GM18517 (cell line): ENCODE measurements around the gene INTS12.
A peak's percentile ranks its signal among the peaks of the same experiment; 100 is the strongest.

Experiments
- ATAC-seq: cut with Tn5 transposase; IDR thresholded peaks from one replicate; pipeline ENCODE4 v1.9.1; 2021; ENCODE audit warnings: mild to moderate bottlenecking, moderate library complexity; ENCODE audit not compliant: unreplicated experiment

INTS12 gene

DNA sequence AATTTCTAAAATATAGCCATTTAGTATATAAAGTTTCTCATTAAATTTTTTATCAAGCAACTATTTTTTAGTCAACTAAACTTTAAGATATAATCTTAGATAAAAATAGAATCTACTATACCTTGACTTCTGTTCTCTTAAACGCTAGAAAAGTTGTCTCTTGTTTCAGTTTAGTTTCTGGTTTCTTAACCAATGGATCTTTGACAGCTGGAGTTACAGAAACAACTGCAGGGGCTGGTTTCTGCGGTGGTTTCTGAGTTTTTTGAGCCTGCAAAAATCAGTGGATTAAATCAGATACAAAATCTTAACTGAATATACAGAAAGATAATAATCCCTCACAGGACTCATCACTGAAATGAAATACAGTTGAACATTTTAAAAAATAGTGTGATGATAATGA lies 21.9 kb downstream of the INTS12 start:
- ATAC-seq: no peak

- ATAC-seq: no peak
Measured at GRCh38 chr4:105683038-105683437, 25.5 kb downstream of the INTS12 start.

GRCh38 chr4:105679186-105679585 lies 29.3 kb downstream of the INTS12 start:
- no peak for ATAC-seq

GRCh38 chr4:105677709-105678108 lies 30.8 kb downstream of the INTS12 start:
- ATAC-seq: no peak

DNA sequence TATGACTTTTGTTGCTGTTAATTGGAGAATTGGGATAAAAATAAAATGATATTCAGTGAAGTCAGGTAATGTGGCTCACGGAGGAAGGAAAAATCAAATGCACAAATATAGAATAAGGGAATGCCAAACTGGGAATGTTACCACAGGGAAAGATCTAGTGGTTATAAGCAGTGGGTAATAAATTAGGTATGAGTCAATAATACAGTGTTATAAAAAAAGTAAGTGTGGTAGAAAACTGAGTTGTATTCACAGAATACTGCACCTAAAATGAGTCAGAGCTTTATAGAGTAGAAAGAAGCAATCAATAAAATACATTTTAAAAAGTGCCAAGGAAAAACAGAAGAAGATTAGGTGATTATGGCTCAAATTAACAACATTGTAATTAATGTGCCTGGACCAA lies 34.5 kb downstream of the INTS12 start:
- no peak for ATAC-seq

GRCh38 chr4:105671301-105671700 lies 37.2 kb downstream of the INTS12 start:
- no peak for ATAC-seq

DNA sequence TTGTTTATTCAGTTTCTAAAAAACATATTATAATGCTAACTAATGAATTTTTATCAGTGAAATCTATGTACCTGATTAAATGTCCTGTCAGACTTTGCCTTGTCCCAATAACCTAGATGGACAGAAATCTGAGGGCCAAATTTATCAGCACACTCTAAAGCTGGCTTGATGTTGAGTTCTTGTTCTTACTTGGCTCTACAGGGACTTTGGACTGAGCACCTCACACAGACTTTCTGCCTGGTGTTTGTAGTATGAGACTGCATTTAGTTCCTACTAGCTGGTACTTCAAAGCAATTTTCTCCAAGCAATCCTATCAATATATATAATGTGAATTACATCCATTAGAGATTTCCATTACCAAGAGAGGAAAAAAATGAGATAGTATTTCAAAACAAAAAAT lies 37.8 kb downstream of the INTS12 start:
- no peak for ATAC-seq

DNA sequence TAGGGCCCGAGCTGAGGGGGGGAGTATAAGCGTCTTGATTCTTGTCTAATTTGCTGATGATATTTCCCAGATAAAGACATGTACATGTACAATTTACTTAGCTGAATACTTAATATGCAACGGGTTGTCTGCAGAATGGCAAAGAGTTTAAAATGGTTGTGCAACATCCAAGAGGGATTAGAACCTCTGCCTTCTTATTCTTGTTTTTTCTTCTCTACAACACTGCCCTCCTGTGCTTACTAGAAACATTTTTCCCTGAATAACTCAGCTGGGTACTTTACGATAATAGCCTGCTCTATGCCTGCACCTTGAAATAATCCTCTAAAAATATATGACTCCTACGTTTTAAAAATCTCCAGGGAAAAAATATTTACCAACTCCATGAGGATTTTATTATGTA lies 41.8 kb downstream of the INTS12 start:
- ATAC-seq: peak; percentile 70

- ATAC-seq: no peak
Measured at GRCh38 chr4:105662935-105663675, 45.4 kb downstream of the INTS12 start.

- ATAC-seq: no peak
Measured at GRCh38 chr4:105661028-105661427, 47.5 kb downstream of the INTS12 start.

DNA sequence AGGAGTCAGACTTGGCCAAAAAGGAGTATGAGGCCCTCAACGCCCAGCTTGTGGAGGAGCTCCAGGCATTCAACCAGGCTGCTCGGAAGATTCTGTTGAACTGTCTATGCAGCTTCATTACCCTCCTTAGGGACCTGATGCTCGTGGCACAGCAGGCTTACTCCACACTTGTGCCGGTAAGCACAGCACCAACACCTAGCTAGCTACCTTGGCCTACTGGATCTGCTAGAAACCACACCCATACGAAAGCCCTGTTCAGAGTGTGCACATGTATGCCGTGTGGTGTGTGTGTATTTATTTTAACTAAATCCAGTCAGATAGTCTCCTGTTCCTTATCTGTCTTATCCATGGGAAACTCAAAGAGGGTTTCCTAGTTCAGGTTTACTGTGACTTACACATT lies 49.3 kb downstream of the INTS12 start:
- no peak for ATAC-seq

DNA sequence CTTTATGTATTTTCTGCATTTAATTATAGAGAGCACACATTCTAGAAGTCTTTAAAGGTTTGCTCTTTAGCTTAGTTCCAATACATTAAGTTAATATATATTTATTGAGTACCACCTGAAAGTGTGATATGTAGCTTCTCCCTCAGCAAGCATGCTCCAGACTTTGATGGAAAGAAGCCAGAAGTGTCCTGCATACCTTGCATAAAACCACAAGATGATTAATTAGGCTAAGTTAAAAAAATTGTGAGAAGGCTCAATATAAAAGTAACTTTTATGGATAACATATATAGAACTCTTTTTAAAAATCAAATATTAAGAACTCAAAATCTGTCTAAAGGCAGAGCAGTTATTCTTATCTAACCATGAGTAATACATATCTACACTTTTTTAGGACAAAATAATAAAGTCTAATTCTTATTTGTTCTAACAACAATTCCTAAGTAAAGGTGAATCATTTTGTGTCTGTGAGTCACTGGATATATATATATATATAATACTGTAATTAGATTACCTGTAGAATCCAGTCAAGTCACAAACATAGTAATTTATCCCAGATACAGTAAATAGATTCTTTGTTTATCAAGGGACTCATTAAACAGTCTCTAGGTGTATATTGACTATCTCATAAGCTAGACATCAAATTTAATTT lies 51.2 kb downstream of the INTS12 start:
- ATAC-seq: no peak

- no peak for ATAC-seq
Measured at GRCh38 chr4:105652286-105652888, 56.1 kb downstream of the INTS12 start.

DNA sequence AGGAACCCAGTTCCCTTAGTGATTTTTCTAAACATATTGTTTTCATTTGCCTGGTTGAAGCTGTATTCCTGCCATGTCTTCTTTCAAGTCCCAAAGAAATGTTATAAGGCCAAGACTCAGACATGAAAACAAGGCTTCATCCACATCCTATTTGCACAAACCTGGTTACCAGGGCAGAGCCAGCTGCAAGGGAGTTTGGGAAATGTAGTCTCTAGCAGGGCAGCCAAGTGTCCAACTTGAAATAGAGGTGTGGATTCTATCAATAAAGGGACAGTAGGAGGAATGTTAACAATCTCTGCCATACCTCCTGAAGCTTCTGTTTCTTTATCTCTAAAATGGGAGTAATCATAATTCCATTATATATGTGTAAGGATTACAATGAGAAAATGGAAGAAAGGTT lies 56.6 kb downstream of the INTS12 start:
- ATAC-seq: no peak

GRCh38 chr4:105650190-105650589 lies 58.3 kb downstream of the INTS12 start:
- ATAC-seq: no peak

GRCh38 chr4:105645440-105645839 lies 63.0 kb downstream of the INTS12 start:
- no peak for ATAC-seq

GRCh38 chr4:105644257-105644656 lies 64.2 kb downstream of the INTS12 start:
- no peak for ATAC-seq

- ATAC-seq: no peak
Measured at GRCh38 chr4:105641845-105642244, 66.6 kb downstream of the INTS12 start.

DNA sequence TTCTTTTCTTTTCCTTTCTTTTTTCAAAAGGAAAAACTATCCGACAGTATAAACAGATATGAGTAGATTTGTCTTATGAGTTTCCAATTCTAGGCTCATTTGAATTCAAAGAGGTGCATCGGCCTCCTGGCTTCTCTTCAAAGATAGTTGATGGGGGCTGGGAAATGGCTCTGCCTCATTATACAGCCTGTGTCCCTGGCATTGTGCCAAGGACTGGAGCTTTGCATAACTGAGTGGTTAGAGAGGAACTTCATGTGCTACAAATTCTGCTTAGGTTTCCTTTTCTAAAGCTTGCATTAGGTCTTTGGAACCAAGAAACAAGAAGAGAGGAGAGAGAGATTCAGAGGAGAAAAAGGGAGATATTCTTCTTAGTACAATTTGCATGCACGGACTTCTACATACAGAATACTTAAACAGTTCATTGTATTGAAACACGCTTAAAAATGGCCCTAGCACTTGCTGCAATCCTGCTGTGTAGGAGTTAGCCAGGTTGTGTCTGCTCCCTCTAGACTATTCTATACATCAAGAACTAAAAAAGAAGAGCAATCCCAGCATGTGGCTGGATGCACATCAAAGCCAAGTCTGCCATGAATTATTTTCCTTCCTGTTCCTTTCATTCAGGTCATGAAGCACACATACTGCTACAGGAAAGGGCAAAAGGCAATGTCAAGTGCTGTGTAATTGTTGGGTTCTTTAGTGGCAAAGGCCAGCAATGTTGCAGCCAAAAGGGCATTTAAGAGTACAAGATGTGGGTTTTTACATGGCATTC lies 70.9 kb downstream of the INTS12 start:
- ATAC-seq: peak; percentile 93

DNA sequence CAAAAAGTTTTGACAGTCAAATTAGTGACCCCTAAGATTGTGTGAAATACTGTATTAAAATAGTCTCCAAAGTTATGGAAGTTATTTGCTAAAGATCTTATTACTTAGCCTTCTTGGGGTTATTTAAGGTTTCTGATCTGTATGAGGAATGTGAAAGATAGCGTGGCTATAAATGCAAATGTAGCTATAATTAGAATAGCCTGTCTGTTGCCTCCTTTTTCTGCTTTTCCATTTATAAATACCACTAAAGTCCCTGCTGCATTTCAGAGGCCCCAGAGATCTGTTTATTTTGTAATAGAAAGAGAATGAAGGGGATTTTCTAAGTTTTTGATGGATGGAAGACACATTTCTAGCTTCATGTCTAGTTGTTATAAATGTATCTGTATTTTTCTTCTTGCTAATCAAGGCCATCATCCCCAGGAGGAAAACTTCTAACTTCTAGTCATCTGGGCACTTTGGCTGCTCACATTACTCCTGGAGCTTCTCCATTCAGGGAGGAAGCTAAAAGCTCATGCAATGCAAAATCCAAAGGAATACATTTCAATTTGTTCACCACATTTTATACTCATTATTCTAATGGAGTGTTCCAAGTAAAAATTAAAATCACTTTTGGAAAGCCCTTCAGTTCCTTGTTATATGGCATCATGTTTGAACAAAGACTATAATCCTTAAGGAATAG lies 73.9 kb downstream of the INTS12 start:
- no peak for ATAC-seq

- ATAC-seq: no peak
Measured at GRCh38 chr4:105633241-105633640, 75.2 kb downstream of the INTS12 start.
